Measurements from ENCODE around the gene HNRNPUL1.

HNRNPUL1 gene

GRCh38 chr19:41309180-41310032, 45.2 kb downstream of the HNRNPUL1 start:
- peak; percentile 53 to 57 for DNase-seq

GRCh38 chr19:41310033-41310831, 46.1 kb downstream of the HNRNPUL1 start, which contains the start of gene CCDC97:
TSS of gene CCDC97 (plus strand) at chr19:41310172. CDS start at chr19:41310311, 139 bp downstream.
- peak; percentile 94 for DNase-seq

- DNase-seq, result no peak
These were observed 46.9 kb downstream of the HNRNPUL1 start for GRCh38 chr19:41311072-41311471.

- no peak for DNase-seq
These were observed 47.4 kb downstream of the HNRNPUL1 start for GRCh38 chr19:41311613-41312012.

GRCh38 chr19:41316306-41316920, 52.2 kb downstream of the HNRNPUL1 start:
- DNase-seq, result no peak

- no peak for DNase-seq
These were observed 54.7 kb downstream of the HNRNPUL1 start for GRCh38 chr19:41318696-41319499.

- DNase-seq, result no peak
These were observed 55.5 kb downstream of the HNRNPUL1 start for GRCh38 chr19:41319500-41320184.

- no peak for DNase-seq
These were observed 56.0 kb downstream of the HNRNPUL1 start for GRCh38 chr19:41320185-41320518.

GRCh38 chr19:41320568-41320967, 56.4 kb downstream of the HNRNPUL1 start:
- DNase-seq, result no peak

GRCh38 chr19:41321204-41321599, 57.0 kb downstream of the HNRNPUL1 start:
- DNase-seq, result no peak

- DNase-seq, result no peak
These were observed 57.6 kb downstream of the HNRNPUL1 start for GRCh38 chr19:41321600-41322270.

- DNase-seq, result no peak
These were observed 58.3 kb downstream of the HNRNPUL1 start for GRCh38 chr19:41322451-41322850.

GRCh38 chr19:41323023-41323422, 58.9 kb downstream of the HNRNPUL1 start:
- no peak for DNase-seq

- DNase-seq, result no peak
These were observed 59.4 kb downstream of the HNRNPUL1 start for GRCh38 chr19:41323430-41324125.

- DNase-seq, result no peak
These were observed 60.1 kb downstream of the HNRNPUL1 start for GRCh38 chr19:41324231-41324702.

- DNase-seq, result no peak
These were observed 60.9 kb downstream of the HNRNPUL1 start for GRCh38 chr19:41324921-41325639.

- no peak for DNase-seq
These were observed 61.4 kb downstream of the HNRNPUL1 start for GRCh38 chr19:41325640-41325946.

GRCh38 chr19:41325947-41326706, 62.0 kb downstream of the HNRNPUL1 start:
- DNase-seq, result peak; percentile 50 to 52

- DNase-seq, result no peak
These were observed 63.0 kb downstream of the HNRNPUL1 start for GRCh38 chr19:41327076-41327575.
